Measurements from ENCODE around the gene SOWAHC.

The SOWAHC gene

DNA sequence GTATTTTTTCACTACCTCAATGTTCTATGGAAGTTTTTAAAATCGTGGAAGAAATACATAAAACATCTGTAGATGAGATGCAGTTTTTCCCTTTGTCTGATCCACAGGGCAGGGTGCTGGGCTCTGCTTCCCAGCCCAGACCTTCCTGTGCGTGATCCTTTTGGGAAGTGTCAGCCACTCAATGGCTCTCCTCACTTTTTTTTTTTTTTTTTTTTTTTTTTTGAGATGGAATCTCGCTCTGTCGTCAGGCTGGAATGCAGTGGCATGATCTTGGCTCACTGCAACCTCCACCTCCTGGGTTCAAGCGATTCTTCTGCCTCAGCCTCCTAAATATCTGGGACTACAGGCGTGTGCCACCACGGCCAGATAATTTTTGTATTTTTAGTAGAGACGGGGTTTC lies 32.8 kb downstream of the SOWAHC start:
- DNase-seq, result no peak

DNA sequence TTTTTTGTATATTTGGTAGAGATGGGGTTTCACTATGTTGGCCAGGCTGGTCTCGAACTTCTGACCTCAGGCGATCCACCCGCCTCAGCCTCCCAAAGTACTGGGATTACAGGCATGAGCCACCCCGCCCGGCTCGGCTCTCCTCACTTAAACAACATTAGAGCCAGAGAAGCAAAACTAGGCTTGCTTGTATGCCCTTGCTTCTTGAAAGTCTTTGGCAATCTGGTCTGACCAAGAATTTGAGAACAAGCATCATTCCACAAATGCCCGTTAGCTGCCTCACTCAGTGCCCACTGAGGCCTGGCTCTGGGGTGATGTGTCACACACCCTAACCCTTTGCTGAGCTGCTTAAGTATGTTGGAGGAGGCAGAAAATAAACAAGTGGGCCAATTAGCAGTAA lies 33.5 kb downstream of the SOWAHC start:
- no peak for DNase-seq

- no peak for DNase-seq
Measured at GRCh38 chr2:109648041-109648527, 33.9 kb downstream of the SOWAHC start.

DNA sequence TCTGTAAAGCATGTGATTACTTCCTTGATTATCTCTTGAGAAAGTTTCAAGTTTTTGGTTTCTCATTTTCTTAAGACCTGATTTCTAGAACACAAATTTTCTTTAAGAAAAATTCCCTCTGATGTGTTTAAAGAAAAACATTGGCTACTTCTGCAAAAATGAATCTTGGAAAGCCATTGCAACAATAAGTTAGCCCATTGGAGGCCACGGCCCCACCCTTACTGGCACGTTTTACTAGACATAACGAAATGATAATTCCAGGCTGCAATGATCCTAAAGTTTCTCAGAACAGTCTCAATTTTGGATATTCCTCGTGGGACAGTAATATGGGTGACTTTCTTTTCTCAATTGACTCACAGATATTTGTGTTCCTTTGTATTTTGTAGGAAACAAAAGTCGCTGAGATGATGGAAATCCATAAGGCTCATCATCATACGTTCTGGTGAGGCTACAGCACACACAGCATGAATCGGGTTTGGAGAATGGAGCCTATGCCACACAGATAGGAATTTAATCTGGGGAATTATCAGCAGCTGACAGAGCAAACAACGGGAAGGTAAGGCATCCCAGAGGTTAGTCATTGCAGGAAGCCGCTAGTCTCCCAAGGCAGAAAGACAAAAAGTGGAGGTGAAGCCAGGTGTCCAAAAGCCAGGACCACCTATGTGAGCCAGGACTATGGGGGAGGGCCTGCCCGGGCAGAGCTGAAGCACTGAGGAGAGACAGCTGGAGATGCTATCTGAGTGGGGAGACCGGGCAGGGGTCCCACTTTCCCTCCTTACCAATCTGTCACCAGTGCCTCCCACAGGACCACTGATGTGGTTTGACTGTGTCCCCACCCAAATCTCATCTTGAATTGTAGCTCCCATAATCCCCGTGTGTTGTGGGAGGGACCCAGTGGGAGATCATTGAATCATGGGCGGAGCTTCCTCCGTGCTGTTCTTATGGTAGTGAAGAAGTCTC lies 35.9 kb downstream of the SOWAHC start:
- no peak for DNase-seq

GRCh38 chr2:109654326-109655050 lies 40.3 kb downstream of the SOWAHC start:
- DNase-seq, result no peak

- no peak for DNase-seq
Measured at GRCh38 chr2:109655287-109655686, 41.1 kb downstream of the SOWAHC start.

- DNase-seq, result no peak
Measured at GRCh38 chr2:109659396-109660045, 45.4 kb downstream of the SOWAHC start.

- DNase-seq, result no peak
Measured at GRCh38 chr2:109660046-109660860, 46.1 kb downstream of the SOWAHC start.

- no peak for DNase-seq
Measured at GRCh38 chr2:109662889-109663288, 48.7 kb downstream of the SOWAHC start.

DNA sequence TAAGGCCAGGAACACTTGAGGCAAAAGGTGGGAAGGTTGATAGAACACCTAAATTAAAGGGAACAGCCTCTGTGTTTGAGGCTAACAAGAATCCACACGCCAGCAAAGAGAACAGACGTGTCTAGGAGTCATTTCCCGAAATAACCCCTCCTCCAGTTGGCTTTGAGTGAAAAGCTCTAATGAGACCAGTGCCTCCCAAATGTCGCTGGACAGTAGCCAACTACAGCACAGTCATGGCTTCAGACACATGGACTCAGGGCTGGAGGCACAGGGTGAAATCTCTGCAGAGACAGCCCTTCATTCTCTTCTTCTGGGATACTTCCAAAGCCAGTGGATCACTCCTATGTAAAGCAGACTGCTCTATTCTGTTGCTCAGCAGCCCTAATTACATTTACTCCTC lies 49.6 kb downstream of the SOWAHC start:
- DNase-seq, result no peak

DNA sequence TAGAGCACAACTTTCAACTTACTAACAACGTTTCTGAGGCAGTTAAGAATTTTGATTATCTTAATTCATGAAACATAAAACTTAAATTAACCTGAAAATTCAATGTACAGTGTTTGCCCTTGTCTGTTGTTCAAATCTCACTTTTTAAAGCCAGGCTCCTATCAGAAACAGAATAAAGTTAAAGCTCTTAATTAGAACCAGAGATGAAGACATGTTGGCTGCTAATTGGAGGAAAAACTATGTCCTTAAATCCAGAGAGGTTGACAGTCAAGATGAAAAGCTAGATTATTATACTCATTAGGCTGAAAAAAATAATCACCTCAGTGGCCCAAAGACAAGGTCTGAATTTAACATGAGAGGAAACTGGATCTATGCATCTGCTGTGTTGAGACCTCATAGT lies 52.3 kb downstream of the SOWAHC start:
- DNase-seq, result no peak
